Mesothelial cell of epicardium (in vitro differentiated cells): ENCODE measurements around the gene PRKAR1B. TPM values are rescaled to one million over a fixed set of nuclear protein-coding genes. Genes with fewer than 3 reads are reported as not detected.
"Not testable (repeated sequence)": the region's sequence is repeated elsewhere in the genome, so short reads cannot be mapped to it uniquely, and the experiment has no call there.

Experiments
- DNase-seq, 2 experiments: peaks; one replicate each; pipeline ENCODE4 v3.0.0; 2021; ENCODE audit warnings: low spot score in 2 of 2; ENCODE audit not compliant: unreplicated experiment in 2 of 2
- H3K27ac Mint-ChIP-seq: 2 replicates; pipeline ENCODE4 v1.8.0; 2021; ENCODE audit warnings: mixed read lengths
- H3K27me3 Mint-ChIP-seq: 2 replicates; pipeline ENCODE4 v1.8.0; 2021; ENCODE audit warnings: low read depth, mixed read lengths
- H3K36me3 Mint-ChIP-seq: 2 replicates; pipeline ENCODE4 v1.8.0; 2021; ENCODE audit warnings: mixed read lengths
- H3K4me1 Mint-ChIP-seq: 2 replicates; pipeline ENCODE4 v1.8.0; 2021; ENCODE audit warnings: mixed read lengths
- H3K4me3 Mint-ChIP-seq: 2 replicates; pipeline ENCODE4 v1.8.0; 2021; ENCODE audit warnings: mild to moderate bottlenecking, moderate library complexity, mixed read lengths
- H3K9me3 Mint-ChIP-seq: 2 replicates; pipeline ENCODE4 v1.8.0; 2021; ENCODE audit warnings: mixed read lengths
- total RNA-seq: library from RNA; stranded (reverse); gene quantifications from 3 replicates; pipeline ENCODE4 v1.2.1, GENCODE V29; 2021
- TF ChIP-seq, protein P1 (sequence below): fragments of 200-600 bp; sonication (generic); IDR thresholded peaks from one replicate; pipeline ENCODE4 v1.5.0; 2021; ENCODE audit warnings: antibody characterized with exemption; ENCODE audit not compliant: unreplicated experiment

The PRKAR1B gene
- total RNA-seq, 1 donor from 2014 or later, result 50.6 TPM

DNA sequence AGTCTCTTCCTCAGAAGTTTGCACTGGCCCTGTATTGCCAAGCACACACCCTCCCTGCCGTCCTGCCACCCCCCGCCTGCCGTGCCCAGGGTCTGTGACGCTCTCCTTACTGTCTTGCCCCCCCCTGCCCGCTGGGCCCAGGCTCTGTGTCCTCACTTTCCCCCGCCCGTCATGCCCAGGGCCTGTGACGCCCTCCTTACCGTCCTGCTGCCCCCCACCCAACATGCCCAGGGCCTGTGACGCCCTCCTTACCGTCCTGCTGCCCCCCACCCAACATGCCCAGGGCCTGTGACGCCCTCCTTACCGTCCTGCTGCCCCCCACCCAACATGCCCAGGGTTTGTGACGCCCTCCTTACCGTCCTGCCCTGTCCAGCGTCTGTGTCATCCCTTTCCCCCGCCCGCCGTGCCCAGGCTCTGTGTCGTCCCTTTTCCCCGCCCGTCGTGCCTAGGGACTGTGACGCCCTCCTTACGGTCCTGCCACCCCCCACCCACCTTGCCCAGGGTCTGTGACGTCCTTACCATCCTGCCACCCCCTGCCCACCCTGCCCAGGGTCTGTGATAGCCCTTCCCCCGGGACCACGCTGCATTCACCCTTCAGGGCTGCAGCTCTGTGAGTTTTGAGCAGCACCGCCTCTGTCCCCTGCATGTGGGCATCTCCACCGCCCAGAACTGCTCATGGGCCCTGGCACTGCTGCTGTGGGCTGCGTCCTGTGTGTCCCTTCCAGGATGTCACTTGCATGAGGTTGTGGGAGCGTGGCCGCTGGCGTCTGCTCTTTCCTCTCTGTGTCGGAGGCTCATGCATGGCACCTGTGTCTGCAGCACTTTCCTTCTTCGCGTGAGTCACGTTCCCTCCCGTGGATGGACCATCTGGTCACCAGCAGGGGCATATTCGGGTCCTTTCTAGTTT, 19.3 kb upstream of the PRKAR1B start:
- TF ChIP-seq, protein P1, sequence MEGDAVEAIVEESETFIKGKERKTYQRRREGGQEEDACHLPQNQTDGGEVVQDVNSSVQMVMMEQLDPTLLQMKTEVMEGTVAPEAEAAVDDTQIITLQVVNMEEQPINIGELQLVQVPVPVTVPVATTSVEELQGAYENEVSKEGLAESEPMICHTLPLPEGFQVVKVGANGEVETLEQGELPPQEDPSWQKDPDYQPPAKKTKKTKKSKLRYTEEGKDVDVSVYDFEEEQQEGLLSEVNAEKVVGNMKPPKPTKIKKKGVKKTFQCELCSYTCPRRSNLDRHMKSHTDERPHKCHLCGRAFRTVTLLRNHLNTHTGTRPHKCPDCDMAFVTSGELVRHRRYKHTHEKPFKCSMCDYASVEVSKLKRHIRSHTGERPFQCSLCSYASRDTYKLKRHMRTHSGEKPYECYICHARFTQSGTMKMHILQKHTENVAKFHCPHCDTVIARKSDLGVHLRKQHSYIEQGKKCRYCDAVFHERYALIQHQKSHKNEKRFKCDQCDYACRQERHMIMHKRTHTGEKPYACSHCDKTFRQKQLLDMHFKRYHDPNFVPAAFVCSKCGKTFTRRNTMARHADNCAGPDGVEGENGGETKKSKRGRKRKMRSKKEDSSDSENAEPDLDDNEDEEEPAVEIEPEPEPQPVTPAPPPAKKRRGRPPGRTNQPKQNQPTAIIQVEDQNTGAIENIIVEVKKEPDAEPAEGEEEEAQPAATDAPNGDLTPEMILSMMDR, result no peak
- no peak for DNase-seq
- peaks cover 21% of the 10 kb centered on the region for H3K36me3 Mint-ChIP-seq
- H3K9me3 Mint-ChIP-seq, result no peaks in the 10 kb centered on the region
- no peak overlapping the region for H3K4me3 Mint-ChIP-seq
- peaks cover 4% of the 10 kb centered on the region for H3K4me1 Mint-ChIP-seq
- no peak overlapping the region for H3K27ac Mint-ChIP-seq
- no peaks in the 10 kb centered on the region for H3K27me3 Mint-ChIP-seq

DNA sequence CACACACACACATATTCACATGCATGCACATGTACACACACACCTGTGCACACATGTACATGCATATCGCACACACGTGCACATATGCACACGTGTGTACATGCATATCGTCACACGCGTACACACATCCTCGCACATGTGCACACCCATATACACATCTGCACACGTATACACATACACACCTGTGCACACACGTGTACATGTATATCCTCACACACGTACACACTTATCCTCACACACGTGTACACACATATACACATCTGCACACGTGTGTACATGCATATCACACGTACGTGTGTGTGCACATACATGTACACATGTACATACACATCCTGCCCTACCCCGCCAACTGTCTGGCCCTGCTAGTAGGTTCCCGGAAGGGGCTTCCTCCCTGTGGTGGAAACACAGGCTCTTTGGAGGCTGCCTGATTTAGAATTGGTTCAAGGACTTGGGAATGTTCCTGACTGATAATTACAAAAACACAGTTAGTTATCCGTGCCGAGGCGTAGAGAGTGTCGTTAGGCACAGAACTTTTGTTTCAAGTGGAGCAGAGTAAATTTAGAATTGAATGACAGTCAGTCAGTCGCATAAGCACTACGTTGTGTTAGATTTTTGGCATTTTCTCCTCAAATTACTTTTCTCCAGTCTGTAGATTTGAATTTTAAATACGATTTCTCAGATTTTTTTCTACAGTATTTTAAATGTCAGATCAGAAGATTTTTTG, 18.5 kb upstream of the PRKAR1B start:
- Mint-ChIP-seq H3K9me3 (no peaks in the 10 kb centered on the region), H3K27ac (no peak overlapping the region), H3K4me3 (no peak overlapping the region), H3K36me3 (peaks cover 25% of the 10 kb centered on the region), H3K27me3 (no peaks in the 10 kb centered on the region), H3K4me1 (peaks cover 4% of the 10 kb centered on the region)
- DNase-seq, result no peak
- TF ChIP-seq, protein P1, result no peak

DNA sequence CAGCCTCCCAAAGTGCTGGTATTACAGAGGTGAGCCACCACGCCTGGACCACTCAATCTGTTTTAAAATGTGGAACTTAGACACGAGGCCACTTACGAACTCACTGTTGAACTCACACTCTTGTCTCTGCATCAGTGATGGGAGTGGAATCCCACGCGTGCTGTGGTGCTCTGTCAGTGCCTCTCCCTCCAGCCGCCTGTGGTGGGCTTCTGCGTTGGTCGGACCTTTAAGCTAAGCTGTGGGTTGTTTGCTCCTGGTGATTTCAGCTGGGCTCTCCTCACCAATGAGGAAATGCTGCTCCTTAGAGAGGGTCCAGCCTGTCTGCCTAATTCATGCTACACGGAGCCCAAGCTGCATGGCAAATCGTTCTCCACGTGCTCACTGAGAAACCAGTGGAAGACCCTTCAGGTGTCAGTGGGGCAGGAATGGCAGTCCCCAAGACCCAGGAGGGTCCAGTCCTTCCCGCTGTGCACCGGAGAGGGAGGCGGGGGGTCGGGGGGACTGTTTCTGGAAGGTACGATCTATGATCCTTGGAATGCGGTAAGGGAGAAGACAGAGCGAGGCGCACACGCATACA, 17.9 kb upstream of the PRKAR1B start:
- Mint-ChIP-seq H3K9me3 (no peaks in the 10 kb centered on the region), H3K4me3 (no peak overlapping the region), H3K4me1 (peaks cover 4% of the 10 kb centered on the region), H3K36me3 (peaks cover 25% of the 10 kb centered on the region), H3K27ac (no peak overlapping the region), H3K27me3 (no peaks in the 10 kb centered on the region)
- TF ChIP-seq, protein P1, result no peak
- no peak for DNase-seq

DNA sequence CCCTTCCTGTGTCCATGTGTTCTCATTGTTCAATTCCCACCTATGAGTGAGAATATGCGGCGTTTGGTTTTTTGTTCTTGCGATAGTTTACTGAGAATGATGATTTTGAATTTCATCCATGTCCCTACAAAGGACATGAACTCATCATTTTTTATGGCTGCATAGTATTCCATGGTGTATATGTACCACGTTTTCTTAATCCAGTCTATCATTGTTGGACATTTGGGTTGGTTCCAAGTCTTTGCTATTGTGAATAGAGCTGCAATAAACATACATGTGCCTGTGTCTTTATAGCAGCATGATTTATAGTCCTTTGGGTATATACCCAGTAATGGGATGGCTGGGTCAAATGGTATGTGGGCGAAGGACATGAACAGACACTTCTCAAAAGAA, 17.0 kb upstream of the PRKAR1B start:
- not testable (repeated sequence) for H3K4me1 Mint-ChIP-seq

DNA sequence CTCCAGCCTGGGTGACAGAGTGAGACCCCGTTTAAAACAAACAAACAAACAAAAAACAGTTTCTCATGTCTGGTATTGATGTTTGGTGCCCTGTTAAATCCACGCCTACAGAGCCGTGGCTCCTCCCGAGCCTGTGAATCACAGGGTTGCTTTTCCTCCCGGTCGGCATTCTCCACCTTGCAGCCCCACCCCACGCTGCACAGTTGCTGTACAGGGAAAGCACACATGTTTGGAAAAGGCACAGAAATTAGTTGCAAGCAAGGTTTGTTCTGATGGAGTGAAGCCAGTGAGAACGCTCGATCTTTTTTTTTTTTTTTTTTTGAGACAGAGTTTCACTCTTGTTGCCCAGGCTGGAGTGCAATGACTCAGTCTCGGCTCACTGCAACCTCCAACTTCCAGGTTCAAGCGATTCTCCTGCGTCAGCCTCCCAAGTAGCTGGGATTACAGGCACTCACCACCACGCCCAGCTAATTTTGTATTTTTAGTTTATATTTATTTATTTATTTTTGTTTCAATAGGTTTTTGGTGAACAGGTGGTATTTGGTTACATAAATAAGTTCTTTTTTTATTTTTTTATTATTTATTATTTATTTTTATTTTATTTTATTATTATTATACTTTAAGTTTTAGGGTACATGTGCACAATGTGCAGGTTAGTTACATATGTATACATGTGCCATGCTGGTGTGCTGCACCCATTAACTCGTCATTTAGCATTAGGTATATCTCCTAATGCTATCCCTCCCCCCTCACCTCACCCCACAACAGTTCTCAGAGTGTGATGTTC, 16.5 kb upstream of the PRKAR1B start:
- not testable (repeated sequence) for H3K4me1 Mint-ChIP-seq, DNase-seq, H3K4me3 Mint-ChIP-seq, H3K27me3 Mint-ChIP-seq, H3K9me3 Mint-ChIP-seq, H3K27ac Mint-ChIP-seq
- H3K36me3 Mint-ChIP-seq, result peaks cover 25% of the 10 kb centered on the region

More for the DNA sequence above, 17.0 kb upstream of the PRKAR1B start:
- H3K27me3 Mint-ChIP-seq, H3K27ac Mint-ChIP-seq, H3K9me3 Mint-ChIP-seq, H3K4me3 Mint-ChIP-seq, DNase-seq: not testable (repeated sequence)
- H3K36me3 Mint-ChIP-seq, result peaks cover 25% of the 10 kb centered on the region

DNA sequence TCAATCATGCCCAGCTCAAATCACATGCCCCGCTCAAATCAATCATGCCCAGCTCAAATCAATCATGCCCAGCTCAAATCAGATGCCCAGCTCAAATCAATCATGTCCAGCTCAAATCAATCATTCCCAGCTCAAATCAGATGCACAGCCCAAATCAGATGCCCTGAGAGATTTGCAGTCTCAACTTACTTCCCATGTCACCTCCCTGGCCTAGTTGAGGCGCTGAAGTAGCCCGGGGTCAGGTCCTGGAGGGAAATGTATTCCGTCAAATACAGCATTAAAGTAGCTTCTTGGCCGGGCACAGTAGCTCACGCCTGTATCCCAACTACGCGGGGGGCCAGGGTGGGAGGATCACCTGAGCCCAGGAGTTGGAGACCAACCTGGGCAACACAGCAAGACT, 15.7 kb upstream of the PRKAR1B start:
- H3K36me3 Mint-ChIP-seq, result peaks cover 25% of the 10 kb centered on the region
- TF ChIP-seq, protein P1, result no peak
- no peaks in the 10 kb centered on the region for H3K9me3 Mint-ChIP-seq
- no peaks in the 10 kb centered on the region for H3K27me3 Mint-ChIP-seq
- H3K27ac Mint-ChIP-seq, result no peak overlapping the region
- peaks cover 2% of the 10 kb centered on the region for H3K4me1 Mint-ChIP-seq
- DNase-seq, result no peak
- H3K4me3 Mint-ChIP-seq, result no peak overlapping the region
